Measurements from ENCODE around the gene SLC27A1.

DNA sequence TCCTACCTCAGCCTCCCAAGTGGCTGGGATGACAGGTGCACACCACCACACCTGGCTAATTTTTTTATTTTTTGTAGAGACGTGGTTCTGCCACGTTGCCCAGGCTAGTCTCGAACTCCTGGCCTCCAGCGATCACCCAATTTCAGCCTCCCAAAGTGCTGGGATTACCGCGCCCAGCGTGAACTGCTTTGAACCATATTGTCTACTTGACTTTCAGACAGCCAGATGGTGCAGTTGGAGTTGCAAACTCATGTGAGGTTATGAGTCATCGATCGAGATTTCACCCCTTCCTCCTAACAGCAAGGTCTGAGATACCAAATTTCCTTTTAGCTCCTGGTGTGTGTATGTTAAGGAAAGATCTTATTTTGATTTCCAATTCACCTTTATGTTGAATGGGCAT, 2.7 kb downstream of the SLC27A1 start:
- TF ChIP-seq CTCF (IDR thresholded peaks at IDR 0.05; ENCODE audit: low read length) = no peak
- no peak for TF ChIP-seq EZH2 (optimal IDR thresholded peaks at IDR 0.05; ENCODE audit: low read depth, low read length)
- TF ChIP-seq EZH2phosphoT487 (IDR thresholded peaks at IDR 0.05; ENCODE audit: low read length) = no peak

Measured in MM.1S (cell line).